Heart left ventricle (tissue), 16 donors: Measurements from ENCODE around the gene NUAK2. TPM values are rescaled to one million over a fixed set of nuclear protein-coding genes. Genes with fewer than 3 reads are reported as not detected.

ENCODE experiments used
- ATAC-seq, 4 donors: fragments of 200-7000 bp; cut with Tn5 transposase; one replicate each; pipeline ENCODE4 v1.9.1; 2020 to 2022; ENCODE audit warnings: moderate library complexity in 4 of 4, mild to moderate bottlenecking in 3 of 4, moderate number of reproducible peaks in 1 of 4
- DNase-seq, 5 donors: peaks; one replicate each; pipeline ENCODE4 v3.0.0-alpha.2; 2020
- H3K27ac ChIP-seq, 12 donors: fragments of 200-600 bp; sonication (generic) in 4 of 12; one replicate each; pipeline versions ENCODE4 v1.5.0 to v1.8.0; 2016 to 2022; ENCODE audit warnings: mild to moderate bottlenecking in 2 of 12
- H3K27me3 ChIP-seq, 9 donors: fragments of 200-600 bp; sonication (generic) in 2 of 9; one replicate each; pipeline versions ENCODE4 v1.5.1 to v1.8.0; 2016 to 2022; ENCODE audit warnings: mild to moderate bottlenecking in 3 of 9
- H3K36me3 ChIP-seq, 9 donors: fragments of 200-600 bp; sonication (generic) in 2 of 9; one replicate each; pipeline versions ENCODE4 v1.5.0 to v1.8.0; 2018 to 2022; ENCODE audit warnings: mild to moderate bottlenecking in 2 of 9
- H3K4me1 ChIP-seq, 12 donors: fragments of 200-600 bp; sonication (generic) in 4 of 12; one replicate each; pipeline versions ENCODE4 v1.5.0 to v1.8.0; 2016 to 2022; ENCODE audit warnings: mild to moderate bottlenecking in 3 of 12
- H3K4me3 ChIP-seq, 12 donors: fragments of 200-600 bp; sonication (generic) in 4 of 12; one replicate each; pipeline versions ENCODE4 v1.5.0 to v1.8.0; 2017 to 2022; ENCODE audit warnings: mild to moderate bottlenecking in 9 of 12, moderate library complexity in 4 of 12
- H3K9me3 ChIP-seq, 12 donors: fragments of 200-600 bp; sonication (generic) in 4 of 12; one replicate each; pipeline versions ENCODE4 v1.5.0 to v1.8.0; 2016 to 2022; ENCODE audit warnings: mild to moderate bottlenecking in 1 of 12
- POLR2A ChIP-seq, 2 donors: fragments of 450-650 bp; IDR thresholded peaks; one replicate each; pipeline ENCODE4 v1.6.1; 2017; ENCODE audit warnings: antibody characterized with exemption in 2 of 2, mild to moderate bottlenecking in 2 of 2, moderate library complexity in 2 of 2
- WGBS, 4 donors: extraction: QIAGEN DNeasy Blood & Tissue Kit in 2 of 4; methylation state at CpG; one replicate each; pipeline versions ENCODE4 v1.1.5 to v1.1.7; 2013 to 2018; 5-methylcytosine and 5-hydroxymethylcytosine counted together
- intact Hi-C, 10 donors: fragments of 100-400 bp; cut with DNase I; formaldehyde crosslinking; loops; one replicate each; pipeline versions ENCODE4 v1.11.1 to v1.14.2; 2022
- polyA plus RNA-seq, 2 donors: library from polyadenylated mRNA; stranded (reverse); fragments of 200-250 nt; gene quantifications; one replicate each; pipeline ENCODE4 v1.2.3, GENCODE V29; 2013
- total RNA-seq, 9 donors: library from RNA; depleted of rRNA in 2 of 9; stranded (reverse); fragments of >200 nt in 2 of 9; fragmentation: NEBNext Ultra II Directional in 3 of 9; extraction: Animal tissue kit (Norgen Biotek cat#: 25700) in 3 of 9; gene quantifications; one replicate each; pipeline versions ENCODE4 v1.1.0 to v1.2.4, GENCODE V29; 2016 to 2023
- TF ChIP-seq, protein P1 (sequence below), 12 donors: fragments of 200-600 bp; sonication (generic) in 4 of 12; IDR thresholded peaks; one replicate each; pipeline versions ENCODE4 v1.5.0 to v1.8.0; 2018 to 2022; ENCODE audit warnings: antibody characterized with exemption in 12 of 12, mild to moderate bottlenecking in 5 of 12
- donor health status: ischemic (EF 13 %, LVEDD 7.1; RV severe dilation, severe dysfunction).
- donor health status: healthy with polysubstance abuse.
- donor health status: DM: no; HTN: yes; CAD: no.
- donor health status: DM: no; HTN: no; CAD: no.
- donor health status: ischemic (EF 25% LVEDD 6.9; RV normal size, moderate dysfunction).
- donor health status: ischemic (EF 25% LVEDD 5.7; RV mildly dilated, moderate dysfunction).
- donor health status: healthy.
- donor health status: DM: yes; HTN: yes; CAD: no.
- donor health status: ischemic (EF 35%, LVEDD 5.7; RV mildly dilated, moderate dysfunction).
- donor health status: nonischemic (EF 11% LVEDD 7.7; RV severe dilation, severe dysfunction).
- donor health status: DM: yes; HTN: yes; CAD: no.
- donor health status: PGD.
- donor health status: ischemic (EF 29% LVEDD 5.4; RV normal size, mild dysfunction).
- donor health status: nonischemic (EF 23%, LVEDD 6.1; RV moderate dilation, normal function).

Gene NUAK2
- total and polyA plus RNA-seq, 11 donors: 0.25 to 2.6 (median 0.66) TPM

DNA sequence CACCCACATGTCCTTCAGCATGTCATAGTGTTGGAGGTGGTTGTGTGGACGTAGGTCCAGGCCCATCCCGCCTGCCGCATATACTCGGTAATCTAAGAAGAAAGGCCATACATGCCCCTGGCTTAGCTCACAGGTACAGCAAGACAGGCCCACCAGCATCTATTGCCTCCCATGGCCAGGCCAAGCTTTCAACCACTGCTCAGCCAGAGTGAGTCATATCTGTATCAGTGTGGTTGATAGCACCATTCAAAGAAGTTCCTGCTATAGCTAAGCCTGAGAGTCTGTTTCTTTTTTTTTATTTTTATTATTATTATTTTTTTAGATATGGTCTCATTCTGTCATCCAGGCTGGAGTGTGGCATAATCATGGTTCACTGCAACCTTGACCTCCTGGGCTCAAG, 18.2 kb upstream of the NUAK2 start:
- Histone ChIP-seq H3K27ac (no peak overlapping the region), H3K4me1 (peaks cover 0 to 16% (median 12%) of the 10 kb centered on the region in 12 donors), H3K36me3 (no peaks in the 10 kb centered on the region), H3K9me3 (no peaks in the 10 kb centered on the region), H3K4me3 (no peak overlapping the region), H3K27me3 (peaks cover 12 to 29% (median 20%) of the 10 kb centered on the region in 9 donors)
- intact Hi-C loops: no loop called here
- 86 to 96% (median 91%) methylated on average over 4 of the region's 4 CpGs for whole genome bisulfite sequencing, 4 donors
- DNase-seq (no peak), ATAC-seq (no peak)
- TF ChIP-seq, protein P1, sequence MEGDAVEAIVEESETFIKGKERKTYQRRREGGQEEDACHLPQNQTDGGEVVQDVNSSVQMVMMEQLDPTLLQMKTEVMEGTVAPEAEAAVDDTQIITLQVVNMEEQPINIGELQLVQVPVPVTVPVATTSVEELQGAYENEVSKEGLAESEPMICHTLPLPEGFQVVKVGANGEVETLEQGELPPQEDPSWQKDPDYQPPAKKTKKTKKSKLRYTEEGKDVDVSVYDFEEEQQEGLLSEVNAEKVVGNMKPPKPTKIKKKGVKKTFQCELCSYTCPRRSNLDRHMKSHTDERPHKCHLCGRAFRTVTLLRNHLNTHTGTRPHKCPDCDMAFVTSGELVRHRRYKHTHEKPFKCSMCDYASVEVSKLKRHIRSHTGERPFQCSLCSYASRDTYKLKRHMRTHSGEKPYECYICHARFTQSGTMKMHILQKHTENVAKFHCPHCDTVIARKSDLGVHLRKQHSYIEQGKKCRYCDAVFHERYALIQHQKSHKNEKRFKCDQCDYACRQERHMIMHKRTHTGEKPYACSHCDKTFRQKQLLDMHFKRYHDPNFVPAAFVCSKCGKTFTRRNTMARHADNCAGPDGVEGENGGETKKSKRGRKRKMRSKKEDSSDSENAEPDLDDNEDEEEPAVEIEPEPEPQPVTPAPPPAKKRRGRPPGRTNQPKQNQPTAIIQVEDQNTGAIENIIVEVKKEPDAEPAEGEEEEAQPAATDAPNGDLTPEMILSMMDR (IDR thresholded peaks at IDR 0.05): no peak
- TF ChIP-seq POLR2A (IDR thresholded peaks at IDR 0.05): no peak

DNA sequence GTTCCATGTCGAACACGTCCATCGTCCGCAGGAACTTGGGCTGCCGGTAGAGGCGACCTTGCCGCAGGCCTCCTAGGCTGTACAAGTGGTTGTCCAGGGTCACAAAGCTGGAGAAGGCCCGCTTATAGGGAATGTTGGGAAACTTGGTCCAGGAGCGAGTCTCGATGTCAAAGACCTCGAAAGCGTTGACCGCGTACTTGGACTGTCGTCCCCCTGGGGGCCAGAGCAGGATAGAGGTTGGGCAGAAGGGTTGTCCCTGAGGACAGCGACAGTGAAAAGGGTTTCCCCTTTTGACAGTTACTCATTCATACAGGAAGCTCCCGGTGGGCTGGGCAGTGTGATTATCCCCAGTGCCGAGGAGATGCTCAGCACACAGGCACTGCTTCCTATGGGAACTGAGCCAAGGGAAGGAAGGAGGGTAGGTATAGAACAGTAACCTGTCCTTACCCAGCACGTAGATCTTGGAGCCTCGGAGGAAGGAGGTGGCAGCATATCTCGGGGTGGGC, 17.7 kb upstream of the NUAK2 start:
- Histone ChIP-seq H3K36me3 (no peaks in the 10 kb centered on the region), H3K4me1 (peaks cover 0 to 12% (median 10%) of the 10 kb centered on the region in 12 donors), H3K9me3 (no peaks in the 10 kb centered on the region), H3K27me3 (peaks cover 11 to 24% (median 15%) of the 10 kb centered on the region in 9 donors), H3K4me3 (no peak overlapping the region), H3K27ac (no peak overlapping the region)
- 77 to 87% (median 82%) methylated on average over 21 of the region's 21 CpGs for WGBS, 4 donors
- intact Hi-C loops: no loop called here
- DNase-seq (no peak), ATAC-seq (no peak)
- TF ChIP-seq POLR2A (IDR thresholded peaks at IDR 0.05): no peak
- TF ChIP-seq, protein P1 (IDR thresholded peaks at IDR 0.05): no peak

DNA sequence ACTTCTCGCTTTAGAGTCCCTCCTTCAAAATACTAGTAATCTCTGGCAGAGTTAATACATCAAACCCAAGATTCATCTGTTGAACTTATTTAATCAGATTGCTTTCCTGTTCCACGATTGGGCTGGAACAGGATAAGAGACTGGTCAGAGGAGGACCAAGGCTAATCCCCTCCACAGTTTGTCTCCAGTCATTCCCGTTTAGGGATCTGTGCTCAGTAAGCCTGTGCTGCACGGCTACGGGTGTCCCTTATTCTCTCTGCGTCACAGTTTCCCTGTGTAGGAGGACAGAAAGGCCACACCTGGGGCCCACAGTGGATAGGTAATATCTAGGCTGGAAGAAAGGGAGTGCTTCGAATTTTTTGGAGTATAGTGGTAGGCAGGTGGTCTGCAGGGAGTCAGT, 16.5 kb upstream of the NUAK2 start:
- no peak overlapping the region for H3K4me3 ChIP-seq
- ATAC-seq (no peak), DNase-seq (no peak)
- H3K9me3 ChIP-seq: no peaks in the 10 kb centered on the region
- WGBS, 4 donors: 68 to 82% (median 76%) methylated on average over 7 of the region's 7 CpGs
- no peak for TF ChIP-seq POLR2A (IDR thresholded peaks at IDR 0.05)
- TF ChIP-seq, protein P1 (IDR thresholded peaks at IDR 0.05): no peak
- H3K27me3 ChIP-seq: peaks cover 0 to 12% (median 3%) of the 10 kb centered on the region in 9 donors
- H3K36me3 ChIP-seq: no peaks in the 10 kb centered on the region
- H3K4me1 ChIP-seq: no peaks in the 10 kb centered on the region
- intact Hi-C loops: no loop called here
- H3K27ac ChIP-seq: no peak overlapping the region

DNA sequence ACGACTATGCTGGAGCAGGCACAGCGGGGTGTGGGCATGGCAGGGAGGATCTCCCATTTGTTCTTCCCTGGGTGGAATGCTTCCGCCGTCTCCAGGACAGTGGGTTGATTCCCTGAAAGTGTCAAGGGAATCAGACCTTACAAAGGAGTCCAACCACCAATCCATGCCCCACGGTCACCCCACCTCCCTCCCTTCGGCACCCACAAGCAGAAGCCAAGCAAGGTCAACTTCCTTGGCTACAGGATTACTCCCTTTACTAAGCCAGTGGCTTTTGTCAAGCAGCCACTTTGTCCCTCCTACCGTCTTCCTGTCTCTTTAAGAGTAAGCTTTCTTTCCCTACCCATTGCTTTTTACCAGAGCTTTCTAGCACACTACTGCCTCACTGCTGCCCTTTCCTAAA, 15.9 kb upstream of the NUAK2 start:
- TF ChIP-seq POLR2A (IDR thresholded peaks at IDR 0.05): no peak
- TF ChIP-seq, protein P1 (IDR thresholded peaks at IDR 0.05): no peak
- Histone ChIP-seq H3K27me3 (peaks cover 0 to 6% (median 0%) of the 10 kb centered on the region in 9 donors), H3K4me1 (no peaks in the 10 kb centered on the region), H3K27ac (no peak overlapping the region), H3K9me3 (no peaks in the 10 kb centered on the region), H3K36me3 (no peaks in the 10 kb centered on the region), H3K4me3 (no peak overlapping the region)
- intact Hi-C loops: no loop called here
- no peak for DNase-seq
- 68 to 79% (median 73%) methylated on average over 5 to 7 of the region's 7 CpGs for WGBS, 4 donors
- ATAC-seq: no peak
